K562 (cell line): Measurements from ENCODE around the gene PRSS57. TPM values are rescaled to one million over a fixed set of nuclear protein-coding genes. Genes with fewer than 3 reads are reported as not detected.

Experiments used
- CAMTA2 ChIP-seq: fragments of 250-450 bp; sonication (Bioruptor Pico); conservative IDR thresholded peaks from 2 replicates; pipeline ENCODE4 v1.5.1; 2022
- CBX3 ChIP-seq, 2 experiments: IDR thresholded peaks; 1 replicate in 1 of 2; 2 replicates in 1 of 2; pipeline ENCODE4 v1.6.1; 2012; ENCODE audit warnings: inconsistent platforms in 2 of 2, low read length in 2 of 2, borderline replicate concordance in 1 of 2, control low read depth in 1 of 2
- CHAMP1 ChIP-seq: fragments of 450-650 bp; IDR thresholded peaks from 2 replicates; pipeline ENCODE4 v1.6.1; 2016; ENCODE audit warnings: mild to moderate bottlenecking
- CREB1 ChIP-seq, 2 experiments: sonication (generic) in 1 of 2; formaldehyde crosslinking in 1 of 2; IDR thresholded peaks; 2 replicates each; pipeline versions ENCODE4 v1.6.1 to v1.8.0; 2012 to 2022; ENCODE audit warnings: inconsistent platforms in 1 of 2, mild to moderate bottlenecking in 1 of 2, missing genetic modification reagents in 1 of 2, moderate library complexity in 1 of 2
- FOXM1 ChIP-seq, 2 experiments: fragments of 450-650 bp in 1 of 2; sonication (generic) in 1 of 2; formaldehyde crosslinking in 1 of 2; IDR thresholded peaks; 2 replicates each; pipeline versions ENCODE4 v1.6.1 to v1.9.0; 2017 to 2022; ENCODE audit warnings: low read depth in 2 of 2, mild to moderate bottlenecking in 2 of 2, missing genetic modification reagents in 1 of 2, moderate library complexity in 1 of 2
- HOXB6 ChIP-seq: fragments of 250-450 bp; sonication (Bioruptor Pico); IDR thresholded peaks from 2 replicates; pipeline ENCODE4 v1.5.1; 2022; ENCODE audit warnings: mild to moderate bottlenecking, borderline replicate concordance
- KAT7 ChIP-seq: sonication (generic); formaldehyde crosslinking; IDR thresholded peaks from 2 replicates; pipeline ENCODE4 v1.8.0; 2022; ENCODE audit warnings: missing genetic modification reagents, mild to moderate bottlenecking, borderline replicate concordance
- KDM1A ChIP-seq, 2 experiments: fragments of 450-650 bp; IDR thresholded peaks; 2 replicates each; pipeline ENCODE4 v1.6.1; 2016; ENCODE audit warnings: mild to moderate bottlenecking in 2 of 2
- KLF10 ChIP-seq: fragments of 250-450 bp; sonication (Bioruptor Pico); IDR thresholded peaks from 2 replicates; pipeline ENCODE4 v1.6.1; 2021; ENCODE audit warnings: matching md5 sums
- NFIX ChIP-seq: fragments of 250-450 bp; sonication (Bioruptor Pico); IDR thresholded peaks from 2 replicates; pipeline ENCODE4 v1.4.0; 2020; ENCODE audit warnings: low read depth, mild to moderate bottlenecking, moderate library complexity
- NR2C2 ChIP-seq, 2 experiments: fragments of 200-800 bp in 1 of 2; sonication (Bioruptor generic) in 1 of 2; sonication (generic) in 1 of 2; formaldehyde crosslinking in 1 of 2; IDR thresholded peaks; 2 replicates each; pipeline versions ENCODE4 v1.6.1 to v1.8.0; 2016 to 2022; ENCODE audit warnings: mild to moderate bottlenecking in 1 of 2, missing compliant biosample characterization in 1 of 2, missing genetic modification characterization in 1 of 2, missing genetic modification reagents in 1 of 2
- POLR2G ChIP-seq: fragments of 200-400 bp; formaldehyde crosslinking; IDR thresholded peaks from 2 replicates; pipeline ENCODE4 v1.6.1; 2017; ENCODE audit warnings: low read depth, mild to moderate bottlenecking, antibody characterized with exemption, low read length, moderate library complexity
- RAD51 ChIP-seq: fragments of 450-650 bp; IDR thresholded peaks from 2 replicates; pipeline ENCODE4 v1.7.1; 2016; ENCODE audit warnings: low read depth, mild to moderate bottlenecking, borderline replicate concordance
- RBFOX2 ChIP-seq: fragments of 200-400 bp; formaldehyde crosslinking; IDR thresholded peaks from 2 replicates; pipeline ENCODE4 v1.6.1; 2017; ENCODE audit warnings: low read depth, mild to moderate bottlenecking, low read length, moderate library complexity
- RUNX1 ChIP-seq: sonication (generic); IDR thresholded peaks from 2 replicates; pipeline ENCODE4 v1.6.1; 2016; ENCODE audit warnings: antibody characterized with exemption, low read depth
- SETDB1 ChIP-seq: IDR thresholded peaks from one replicate; pipeline ENCODE4 v1.6.1; 2012; ENCODE audit warnings: low read length, control low read depth, inconsistent platforms
- U2AF1 ChIP-seq: fragments of 200-400 bp; formaldehyde crosslinking; optimal IDR thresholded peaks from 2 replicates; pipeline ENCODE3; 2017; ENCODE audit warnings: mild to moderate bottlenecking, low read depth, low read length, moderate library complexity
- ZNF146 ChIP-seq: IDR thresholded peaks from one replicate; pipeline ENCODE4 v1.6.1; 2018; ENCODE audit warnings: missing compliant biosample characterization; ENCODE audit not compliant: unreplicated experiment
- ZNF354B ChIP-seq: fragments of 250-450 bp; sonication (Bioruptor Pico); IDR thresholded peaks from 2 replicates; pipeline ENCODE4 v1.4.0; 2020
- ZNF395 ChIP-seq: fragments of 200-800 bp; sonication (Bioruptor generic); IDR thresholded peaks from 2 replicates; pipeline ENCODE4 v1.6.1; 2017; ENCODE audit warnings: missing genetic modification characterization, missing compliant biosample characterization
- polyA plus RNA-seq, 8 experiments: library from polyadenylated mRNA; depleted of rRNA in 4 of 8; stranded (reverse) in 5 of 8; unstranded in 3 of 8; fragments of >200 nt; fragmentation: Nextera tagmentation in 2 of 8; fragmentation: Illumina TruSeq in 1 of 8; extraction: Ambion mirVana in 2 of 8; extraction: Trizol in 1 of 8; gene quantifications; 2 replicates each; pipeline versions ENCODE4 v1.2.1 to v1.2.3, GENCODE V29; 2011 to 2014; ENCODE audit warnings: inconsistent platforms in 1 of 8, missing spikeins in 1 of 8
- total RNA-seq, 7 experiments: library from RNA; depleted of rRNA in 6 of 7; stranded (reverse); fragments of >200 nt in 6 of 7; fragmentation: Illumina TruSeq in 2 of 7; extraction: Trizol in 2 of 7; gene quantifications; 2 replicates each; pipeline versions ENCODE4 v1.2.1 to v1.2.3, GENCODE V29; 2011 to 2021; ENCODE audit warnings: low replicate concordance in 1 of 7
- TF ChIP-seq, protein P1 (sequence below), 3 experiments: fragments of 200-800 bp in 1 of 3; fragments of 250-450 bp in 1 of 3; fragments of 450-650 bp in 1 of 3; sonication (Bioruptor Pico) in 1 of 3; sonication (Bioruptor generic) in 1 of 3; formaldehyde crosslinking in 1 of 3; IDR thresholded peaks; 2 replicates each; pipeline versions ENCODE4 v1.6.1 to v1.8.0; 2016 to 2022; ENCODE audit warnings: mild to moderate bottlenecking in 2 of 3, missing genetic modification characterization in 2 of 3, missing compliant biosample characterization in 1 of 3, moderate library complexity in 1 of 3

The PRSS57 gene
- total and polyA plus RNA-seq, 9 of the 15 experiments (the other 6 are each of a cell fraction or from before 2014, with no cell fraction given), result 0.06 to 2.5 (median 1.3) TPM; not detected in 3

DNA sequence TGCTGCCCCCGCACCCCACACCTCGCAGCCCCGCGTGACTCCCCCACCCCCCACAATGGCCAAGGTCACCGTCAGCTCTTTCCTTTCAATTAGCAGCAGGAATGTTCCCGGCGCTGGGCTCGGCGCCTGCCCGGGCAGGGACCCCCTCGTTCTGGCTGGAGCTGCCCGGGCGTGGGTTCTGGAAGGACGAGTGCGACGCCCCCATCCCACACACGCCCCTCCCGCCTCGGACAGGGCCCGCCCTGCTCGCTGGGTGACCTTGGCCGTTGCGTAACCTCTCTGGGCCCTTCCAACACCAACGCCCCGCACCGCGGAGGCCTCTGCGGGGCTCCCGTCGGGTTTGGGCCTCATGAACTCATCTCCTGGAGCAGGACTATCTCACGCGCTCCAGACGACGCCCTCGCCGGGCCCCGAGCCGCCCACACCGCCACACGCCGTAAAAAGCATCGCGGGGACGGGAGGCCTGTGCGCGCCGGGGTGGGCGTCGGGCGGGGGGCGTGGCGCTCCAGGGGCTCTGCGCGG, 23.8 kb upstream of the PRSS57 start (continued):
- TF ChIP-seq CREB1 (IDR thresholded peaks at IDR 0.05) (no peak), CREB1 (CRISPR knock-in tag; IDR thresholded peaks at IDR 0.05) (no peak), NR2C2 (CRISPR knock-in tag; IDR thresholded peaks at IDR 0.05) (no peak), NR2C2 (tag; IDR thresholded peaks at IDR 0.05) (no peak), CBX3 (IDR thresholded peaks at IDR 0.05; ENCODE audit: borderline replicate concordance in 1 of 2, low read length in 2 of 2) (no peak), SETDB1 (no peak), KLF10 (no peak), ZNF146 (CRISPR knock-in tag) (no peak), KAT7 (CRISPR knock-in tag) (no peak), ZNF395 (no peak), NFIX (CRISPR knock-in tag) (no peak), KDM1A (IDR thresholded peaks at IDR 0.05) (no peak), CAMTA2 (CRISPR knock-in tag) (no peak), RAD51 (no peak), ZNF354B (CRISPR knock-in tag) (no peak), POLR2G (no peak), RBFOX2 (no peak), HOXB6 (CRISPR knock-in tag) (no peak), CHAMP1 (no peak), FOXM1 (IDR thresholded peaks at IDR 0.05; ENCODE audit: low read depth) (no peak), FOXM1 (CRISPR knock-in tag; IDR thresholded peaks at IDR 0.05; ENCODE audit: low read depth) (no peak), U2AF1 (no peak), RUNX1 (no peak)
- TF ChIP-seq, protein P1, sequence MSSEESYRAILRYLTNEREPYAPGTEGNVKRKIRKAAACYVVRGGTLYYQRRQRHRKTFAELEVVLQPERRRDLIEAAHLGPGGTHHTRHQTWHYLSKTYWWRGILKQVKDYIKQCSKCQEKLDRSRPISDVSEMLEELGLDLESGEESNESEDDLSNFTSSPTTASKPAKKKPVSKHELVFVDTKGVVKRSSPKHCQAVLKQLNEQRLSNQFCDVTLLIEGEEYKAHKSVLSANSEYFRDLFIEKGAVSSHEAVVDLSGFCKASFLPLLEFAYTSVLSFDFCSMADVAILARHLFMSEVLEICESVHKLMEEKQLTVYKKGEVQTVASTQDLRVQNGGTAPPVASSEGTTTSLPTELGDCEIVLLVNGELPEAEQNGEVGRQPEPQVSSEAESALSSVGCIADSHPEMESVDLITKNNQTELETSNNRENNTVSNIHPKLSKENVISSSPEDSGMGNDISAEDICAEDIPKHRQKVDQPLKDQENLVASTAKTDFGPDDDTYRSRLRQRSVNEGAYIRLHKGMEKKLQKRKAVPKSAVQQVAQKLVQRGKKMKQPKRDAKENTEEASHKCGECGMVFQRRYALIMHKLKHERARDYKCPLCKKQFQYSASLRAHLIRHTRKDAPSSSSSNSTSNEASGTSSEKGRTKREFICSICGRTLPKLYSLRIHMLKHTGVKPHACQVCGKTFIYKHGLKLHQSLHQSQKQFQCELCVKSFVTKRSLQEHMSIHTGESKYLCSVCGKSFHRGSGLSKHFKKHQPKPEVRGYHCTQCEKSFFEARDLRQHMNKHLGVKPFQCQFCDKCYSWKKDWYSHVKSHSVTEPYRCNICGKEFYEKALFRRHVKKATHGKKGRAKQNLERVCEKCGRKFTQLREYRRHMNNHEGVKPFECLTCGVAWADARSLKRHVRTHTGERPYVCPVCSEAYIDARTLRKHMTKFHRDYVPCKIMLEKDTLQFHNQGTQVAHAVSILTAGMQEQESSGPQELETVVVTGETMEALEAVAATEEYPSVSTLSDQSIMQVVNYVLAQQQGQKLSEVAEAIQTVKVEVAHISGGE (CRISPR knock-in tag; IDR thresholded peaks at IDR 0.05), result no peak
